ENCODE measurements around the gene ACSM6.

DNA sequence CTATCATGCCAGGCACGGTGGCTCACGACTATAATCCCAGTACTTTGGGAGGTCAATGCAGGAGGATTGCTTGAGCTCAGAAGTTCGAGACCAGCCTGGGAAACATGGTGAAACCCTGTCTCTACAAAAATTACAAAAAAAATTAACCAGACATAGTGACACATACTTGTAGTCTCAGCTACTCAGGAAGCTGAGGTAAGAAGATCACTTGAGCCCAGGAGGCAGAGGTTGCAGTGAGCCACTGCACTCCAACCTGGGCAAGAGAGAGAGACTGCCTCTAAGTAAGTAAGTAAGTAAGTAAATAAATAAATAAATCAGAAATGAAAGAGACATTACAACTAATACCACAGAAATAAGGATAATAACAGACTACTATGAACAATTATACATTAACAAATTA, 60.6 kb downstream of the ACSM6 start:
- TF ChIP-seq ZNF274 (IDR thresholded peaks at IDR 0.05; ENCODE audit: low read depth, low read length) (no peak), YY1 (IDR thresholded peaks at IDR 0.05; ENCODE audit: insufficient read depth, insufficient read length) (no peak), SUZ12 (IDR thresholded peaks at IDR 0.05; ENCODE audit: extremely low read depth, insufficient read depth, insufficient read length) (no peak)

All from NT2/D1 (cell line).